GM12878 (cell line): ENCODE results near the gene ITPR2. TPM values are rescaled to one million over a fixed set of nuclear protein-coding genes. Genes with fewer than 3 reads are reported as not detected.

Source experiments
- ATF7 ChIP-seq: fragments of 450-650 bp; IDR thresholded peaks from 2 replicates; pipeline ENCODE4 v1.6.1; 2016; ENCODE audit warnings: low read depth, mild to moderate bottlenecking
- BMI1 ChIP-seq: fragments of 450-650 bp; IDR thresholded peaks from 2 replicates; pipeline ENCODE4 v1.6.1; 2016; ENCODE audit warnings: mild to moderate bottlenecking, moderate library complexity, borderline replicate concordance
- CEBPZ ChIP-seq: fragments of 150-350 bp; IDR thresholded peaks from 2 replicates; pipeline ENCODE4 v1.6.1; 2016; ENCODE audit warnings: low read depth, low read length
- E2F8 ChIP-seq: fragments of 450-650 bp; IDR thresholded peaks from 2 replicates; pipeline ENCODE4 v1.6.1; 2018; ENCODE audit warnings: mild to moderate bottlenecking, low read depth, moderate library complexity; ENCODE audit not compliant: partially characterized antibody
- FOS ChIP-seq: IDR thresholded peaks from 3 replicates; pipeline ENCODE4 v1.6.1; 2011; ENCODE audit warnings: borderline replicate concordance; ENCODE audit not compliant: insufficient read length; ENCODE audit errors: extremely low read depth
- NBN ChIP-seq: fragments of 450-650 bp; IDR thresholded peaks from 2 replicates; pipeline ENCODE4 v1.6.1; 2016
- NFXL1 ChIP-seq: fragments of 450-650 bp; IDR thresholded peaks from 2 replicates; pipeline ENCODE4 v1.6.1; 2017; ENCODE audit warnings: antibody characterized with exemption, mild to moderate bottlenecking, borderline replicate concordance
- NFYA ChIP-seq: IDR thresholded peaks from 2 replicates; pipeline ENCODE4 v1.6.1; 2011; ENCODE audit warnings: low read depth, mild to moderate bottlenecking, low read length, improper control_type of control experiment, borderline replicate concordance
- NR2C1 ChIP-seq: fragments of 450-650 bp; IDR thresholded peaks from 2 replicates; pipeline ENCODE4 v1.6.1; 2017; ENCODE audit warnings: antibody characterized with exemption, mild to moderate bottlenecking, moderate library complexity
- NR2C2 ChIP-seq: IDR thresholded peaks from 2 replicates; pipeline ENCODE4 v1.6.1; 2011; ENCODE audit warnings: borderline replicate concordance, low read depth; ENCODE audit not compliant: control insufficient read depth, insufficient read length
- PAX8 ChIP-seq: fragments of 450-650 bp; IDR thresholded peaks from 2 replicates; pipeline ENCODE4 v1.6.1; 2017; ENCODE audit warnings: mild to moderate bottlenecking, moderate library complexity
- PBX3 ChIP-seq: IDR thresholded peaks from 2 replicates; pipeline ENCODE4 v1.6.1; 2011; ENCODE audit warnings: mild to moderate bottlenecking, low read depth, low read length, moderate library complexity; ENCODE audit not compliant: insufficient replicate concordance
- PML ChIP-seq: IDR thresholded peaks from 2 replicates; pipeline ENCODE4 v1.6.1; 2012; ENCODE audit warnings: low read length, inconsistent platforms
- PRDM15 ChIP-seq: fragments of 450-650 bp; formaldehyde crosslinking; IDR thresholded peaks from 2 replicates; pipeline ENCODE4 v1.4.0; 2020; ENCODE audit warnings: mild to moderate bottlenecking, moderate library complexity
- RB1 ChIP-seq: fragments of 450-650 bp; formaldehyde crosslinking; IDR thresholded peaks from 2 replicates; pipeline ENCODE4 v1.6.1; 2017; ENCODE audit warnings: mild to moderate bottlenecking, borderline replicate concordance
- RCOR1 ChIP-seq: conservative IDR thresholded peaks from 2 replicates; pipeline ENCODE4 v1.6.1; 2012; ENCODE audit warnings: low read depth, low read length, improper control_type of control experiment
- RELA ChIP-seq: fragments of 450-650 bp; IDR thresholded peaks from 2 replicates; pipeline ENCODE4 v1.8.0; 2014; ENCODE audit warnings: borderline replicate concordance; ENCODE audit not compliant: partially characterized antibody
- SMARCA5 ChIP-seq: fragments of 450-650 bp; IDR thresholded peaks from 2 replicates; pipeline ENCODE4 v1.6.1; 2017; ENCODE audit warnings: mild to moderate bottlenecking
- SUZ12 ChIP-seq: fragments of 200-600 bp; sonication (generic); IDR thresholded peaks from one replicate; pipeline ENCODE4 v1.6.1; 2018; ENCODE audit warnings: antibody characterized with exemption, mild to moderate bottlenecking; ENCODE audit not compliant: unreplicated experiment
- TAF1 ChIP-seq: IDR thresholded peaks from 2 replicates; pipeline ENCODE4 v1.6.1; 2011; ENCODE audit warnings: mild to moderate bottlenecking, low read depth, low read length, borderline replicate concordance
- TARDBP ChIP-seq: IDR thresholded peaks from 2 replicates; pipeline ENCODE4 v1.6.1; 2016; ENCODE audit warnings: borderline replicate concordance
- ZNF274 ChIP-seq: IDR thresholded peaks from one replicate; pipeline ENCODE4 v1.8.0; 2011; ENCODE audit not compliant: insufficient read length, insufficient read depth
- polyA plus RNA-seq, 11 experiments: library from polyadenylated mRNA; depleted of rRNA in 4 of 11; unstranded in 6 of 11; stranded (reverse) in 5 of 11; fragments of >200 nt; fragmentation: Nextera tagmentation in 4 of 11; fragmentation: Illumina TruSeq in 1 of 11; extraction: Ambion mirVana in 4 of 11; extraction: Trizol in 1 of 11; gene quantifications; 1 replicate in 1 of 11; 2 replicates in 10 of 11; pipeline versions ENCODE4 v1.2.1 to v1.2.3, GENCODE V29; 2011 to 2016; ENCODE audit warnings: inconsistent platforms in 2 of 11, missing spikeins in 2 of 11, low read depth in 1 of 11
- total RNA-seq, 4 experiments: library from RNA; depleted of rRNA in 3 of 4; stranded (reverse); fragments of >200 nt in 3 of 4; fragmentation: Illumina TruSeq in 1 of 4; extraction: Trizol in 1 of 4; gene quantifications; 2 replicates each; pipeline versions ENCODE4 v1.2.1 to v1.2.3, GENCODE V29; 2013 to 2021

The ITPR2 gene
- total and polyA plus RNA-seq, 10 of the 15 experiments (the other 5 are each of a cell fraction or from before 2014, with no cell fraction given), result 7.5 to 76.2 (median 47.1) TPM

GRCh38 chr12:26318661-26319068 is 514.3 kb downstream of the ITPR2 start (continued):
- TF ChIP-seq E2F8 (no peak), PML (no peak), TAF1 (no peak), RB1 (no peak), FOS (no peak), PAX8 (no peak), NBN (no peak), PRDM15 (CRISPR knock-in tag) (no peak), SMARCA5 (no peak; the same call in 1 of the 2 replicates), RCOR1 (no peak), NR2C1 (peak; percentile 42), PBX3 (no peak), ATF7 (no peak), BMI1 (no peak), TARDBP (no peak), NFXL1 (no peak), ZNF274 (no peak), NFYA (no peak), RELA (no peak), NR2C2 (no peak), SUZ12 (no peak), CEBPZ (no peak)
